Stimulated activated CD8-positive, alpha-beta memory T cell treated with anti-CD3 and anti-CD28 coated beads, Interleukin-15, amount 100 ng/mL, for 24 hours (primary cell): ENCODE results near the gene ATXN3L.

Source experiments
- DNase-seq: peaks from one replicate; pipeline ENCODE4 v3.0.0-alpha.2; 2020; ENCODE audit warnings: low read depth

The ATXN3L gene

GRCh38 chrX:13319953-13320352, at the start of gene ATXN3L:
ATXN3L (minus strand) TSS chrX:13320053; CDS start chrX:13319934, 119 bp downstream.
- no peak for DNase-seq

DNA sequence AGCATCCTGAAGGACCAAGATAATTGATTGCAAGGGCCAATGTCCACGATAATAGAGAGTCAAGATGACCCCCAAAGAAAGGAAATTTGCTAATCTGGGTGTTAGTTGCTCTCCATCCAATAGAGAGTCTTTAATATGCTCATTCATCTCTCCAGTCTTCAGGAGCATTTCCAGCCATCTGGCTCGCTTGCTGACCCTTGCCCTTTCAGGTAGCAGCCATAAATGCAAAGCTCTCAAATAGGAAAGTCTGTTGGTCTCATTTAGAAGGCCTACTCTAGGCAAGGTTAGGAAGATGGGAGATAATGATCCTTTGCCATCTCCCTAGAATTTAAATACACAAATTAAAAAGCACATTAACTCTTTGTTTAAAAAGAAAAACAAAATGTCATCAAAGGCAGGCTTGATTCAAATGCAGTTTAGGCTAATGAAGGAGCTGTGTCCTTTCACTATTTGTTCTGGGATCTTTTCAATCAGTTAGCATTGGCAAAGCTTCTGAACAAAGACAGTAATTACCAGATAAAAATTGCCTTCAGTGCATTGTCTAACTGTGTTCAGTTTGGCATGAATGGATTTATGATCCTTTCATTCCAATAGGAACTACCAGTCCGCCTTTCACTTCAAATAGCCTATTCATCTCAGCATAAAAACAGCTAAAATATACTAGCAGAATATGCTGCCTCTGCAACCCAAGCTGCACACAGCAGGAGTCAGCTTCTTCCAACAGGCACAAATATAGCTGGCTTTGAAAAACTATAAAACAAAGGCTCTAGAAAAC, 49.6 kb upstream of the ATXN3L start:
- no peak for DNase-seq

GRCh38 chrX:13367950-13368349, 48.1 kb upstream of the ATXN3L start:
- no peak for DNase-seq

- DNase-seq, result no peak
Observed at GRCh38 chrX:13366698-13367097, 46.8 kb upstream of the ATXN3L start.

GRCh38 chrX:13365161-13365560, 45.3 kb upstream of the ATXN3L start:
- DNase-seq, result no peak

GRCh38 chrX:13364230-13364857, 44.5 kb upstream of the ATXN3L start:
- no peak for DNase-seq

DNA sequence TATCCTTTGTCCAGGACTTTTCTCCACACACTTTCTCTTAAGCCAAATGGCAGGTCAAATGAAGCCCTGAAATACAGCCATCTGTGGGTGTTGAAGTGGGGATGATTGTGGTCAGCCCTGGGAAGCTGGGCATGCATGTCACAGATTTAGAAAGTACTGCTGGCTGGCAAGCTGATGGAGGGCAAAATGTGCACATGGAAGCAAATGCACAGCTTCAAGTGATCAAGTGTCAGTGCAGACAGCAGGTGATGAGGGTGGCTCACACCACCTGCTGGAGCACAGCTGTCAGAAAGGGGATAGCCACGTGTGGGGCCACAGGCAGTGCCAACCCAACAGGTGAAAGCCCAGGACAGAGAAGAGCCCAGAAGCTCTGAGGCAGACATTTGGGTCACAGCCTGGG, 40.3 kb upstream of the ATXN3L start:
- no peak for DNase-seq

DNA sequence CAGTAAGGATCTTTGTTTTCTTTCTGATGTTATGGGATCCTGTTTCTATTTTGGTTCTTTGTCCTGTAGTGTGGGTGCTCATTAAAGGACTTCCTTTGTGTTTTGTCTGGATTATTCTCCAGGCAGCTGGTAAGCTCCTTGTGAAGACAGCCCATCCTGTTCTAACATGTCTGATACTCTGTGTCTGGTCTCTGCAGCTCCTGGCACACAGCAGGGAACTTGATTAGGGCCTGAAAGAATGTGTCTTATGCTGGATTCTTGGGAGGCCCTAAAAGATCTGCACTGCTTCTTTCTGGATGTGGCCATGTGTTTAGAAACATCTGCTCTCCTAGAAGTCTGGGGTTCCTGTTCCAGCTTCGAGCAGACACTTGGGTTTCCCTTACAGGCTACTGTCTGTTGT, 38.1 kb upstream of the ATXN3L start:
- DNase-seq, result no peak

- DNase-seq, result no peak
Observed at GRCh38 chrX:13346646-13347045, 26.8 kb upstream of the ATXN3L start.

DNA sequence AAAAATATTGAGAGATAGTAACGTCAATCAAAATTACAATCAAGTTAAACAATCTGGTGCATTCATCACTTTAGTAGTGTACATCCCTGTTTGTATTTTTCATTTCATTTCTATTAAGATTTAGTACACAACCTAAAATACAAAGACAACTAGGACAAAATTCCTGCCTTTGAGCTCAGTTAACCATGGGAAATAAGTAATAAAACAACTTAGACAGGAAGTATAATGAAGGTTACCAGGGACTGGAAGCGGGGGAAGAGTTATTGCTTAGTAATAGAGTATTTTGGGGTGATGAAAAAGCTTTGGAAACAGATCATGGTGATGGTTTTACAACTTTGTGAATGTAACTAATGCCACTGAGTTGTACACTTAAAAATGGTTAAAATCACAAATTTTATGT, 25.6 kb upstream of the ATXN3L start:
- DNase-seq, result no peak

GRCh38 chrX:13345037-13345436, 25.2 kb upstream of the ATXN3L start:
- no peak for DNase-seq

DNA sequence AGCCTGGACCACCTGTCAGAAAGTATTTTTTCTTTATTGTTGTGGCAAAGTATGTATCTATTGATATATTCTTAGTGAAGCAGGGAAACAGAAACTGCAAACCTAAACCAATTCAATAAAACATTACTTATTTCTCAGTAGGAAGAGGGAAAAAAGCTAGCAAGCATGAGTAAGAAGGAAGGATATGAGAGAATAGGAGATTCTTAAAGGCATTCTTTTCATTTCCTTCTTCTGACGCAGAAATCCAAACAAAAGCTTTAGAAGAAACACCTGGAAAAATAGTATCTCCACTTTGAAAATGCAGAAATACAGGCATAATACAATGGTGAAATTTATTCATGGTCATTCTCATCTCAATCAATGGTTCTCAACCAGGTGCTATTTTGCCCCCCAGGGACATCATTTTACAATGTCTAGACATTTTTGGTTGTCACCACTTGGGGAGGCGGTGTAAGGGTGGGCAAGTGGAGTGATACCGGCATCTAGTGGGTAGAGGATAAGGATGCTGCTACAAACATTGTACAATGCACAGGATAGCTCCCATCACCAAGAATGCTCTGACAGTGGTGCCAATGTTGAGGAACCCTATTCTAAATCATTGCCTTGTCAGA, 21.7 kb upstream of the ATXN3L start:
- no peak for DNase-seq

GRCh38 chrX:13340182-13340791, 20.4 kb upstream of the ATXN3L start:
- DNase-seq, result no peak

DNA sequence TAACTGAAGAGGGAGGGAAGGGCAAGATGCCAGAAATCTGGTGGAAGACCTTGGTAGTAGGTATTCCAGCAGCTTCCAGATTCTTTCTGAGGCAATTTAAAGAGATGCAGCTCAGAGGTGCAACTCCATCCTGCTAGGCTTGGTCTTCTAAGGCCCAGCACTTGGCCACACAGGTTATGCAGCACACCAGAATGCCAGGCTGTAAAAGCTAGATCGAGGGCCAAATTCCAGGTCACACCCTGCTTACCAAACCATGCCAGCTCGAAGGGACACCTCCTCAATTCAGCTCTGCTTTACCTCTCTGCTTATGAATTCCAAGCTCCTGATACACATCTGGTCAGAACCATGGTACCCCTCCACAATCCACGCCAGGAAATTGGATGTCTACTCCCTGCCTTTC, 19.8 kb upstream of the ATXN3L start:
- DNase-seq, result no peak

DNA sequence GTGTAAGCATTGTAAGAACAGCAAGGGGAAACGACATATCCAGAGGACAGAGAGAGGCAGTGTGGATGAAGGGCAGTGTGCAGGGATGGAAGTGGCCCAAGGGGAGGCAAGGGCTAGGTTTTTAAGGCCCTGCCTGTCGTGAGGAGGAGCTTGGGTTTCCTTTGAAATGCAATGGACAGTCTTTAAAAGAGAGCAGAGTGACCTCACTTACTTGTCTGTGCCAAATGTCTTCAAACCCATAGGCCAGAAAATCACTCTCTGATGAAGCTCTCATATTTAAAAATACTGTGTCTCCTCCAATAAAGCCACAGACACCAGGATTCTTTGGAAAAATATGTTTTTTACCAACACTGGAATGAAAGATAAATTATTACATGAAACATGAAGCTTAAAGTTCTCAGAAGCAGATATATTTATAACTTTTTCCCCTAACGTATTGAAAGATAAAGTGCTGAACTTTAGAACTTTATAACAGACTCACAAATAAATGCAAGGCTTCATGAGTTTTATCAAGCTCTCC, 19.2 kb upstream of the ATXN3L start:
- no peak for DNase-seq

- no peak for DNase-seq
Observed at GRCh38 chrX:13334491-13334890, 14.6 kb upstream of the ATXN3L start.

GRCh38 chrX:13330446-13330845, 10.6 kb upstream of the ATXN3L start:
- DNase-seq, result no peak

DNA sequence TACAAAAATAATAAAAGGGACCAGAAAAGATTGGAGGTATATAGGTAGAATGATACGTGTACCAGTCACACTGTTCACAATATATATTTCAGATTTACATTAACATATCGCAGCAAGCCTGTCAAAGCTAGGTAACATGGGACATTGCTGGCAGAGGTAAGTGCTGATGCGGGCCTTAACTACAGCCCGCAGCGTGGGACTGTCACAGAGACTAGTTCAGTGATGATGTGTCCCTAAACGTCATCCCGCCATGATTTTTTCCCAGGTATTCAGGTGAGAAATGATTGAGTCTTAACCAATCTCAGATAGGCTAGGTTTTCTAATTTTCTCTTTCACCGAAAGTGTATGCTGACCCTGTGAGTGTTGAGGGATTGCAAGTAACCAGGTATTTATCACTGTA, 7.8 kb upstream of the ATXN3L start:
- no peak for DNase-seq

GRCh38 chrX:13323241-13323640, 3.4 kb upstream of the ATXN3L start:
- no peak for DNase-seq

DNA sequence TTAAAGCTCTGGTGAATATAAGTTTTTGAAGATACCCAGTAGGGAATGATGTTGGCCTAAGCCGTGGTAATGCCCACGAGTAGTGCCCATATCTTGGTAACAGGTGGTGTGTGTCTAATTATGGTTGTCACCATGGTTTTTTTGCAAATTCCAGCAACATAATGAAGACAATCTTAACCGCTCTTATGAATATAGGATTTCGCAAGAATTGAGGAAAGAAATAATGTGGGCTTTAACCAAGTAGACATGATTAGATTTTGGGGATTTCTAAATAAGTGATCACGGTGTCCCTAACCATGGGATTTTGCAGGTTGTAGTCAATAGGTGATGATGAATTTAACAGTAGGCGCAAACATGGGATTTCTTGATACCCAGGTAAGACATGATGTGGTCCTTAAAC, 2.5 kb downstream of the ATXN3L start:
- DNase-seq, result no peak

GRCh38 chrX:13311560-13311959, 8.3 kb downstream of the ATXN3L start:
- no peak for DNase-seq

- no peak for DNase-seq
Observed at GRCh38 chrX:13309631-13310030, 10.2 kb downstream of the ATXN3L start.

DNA sequence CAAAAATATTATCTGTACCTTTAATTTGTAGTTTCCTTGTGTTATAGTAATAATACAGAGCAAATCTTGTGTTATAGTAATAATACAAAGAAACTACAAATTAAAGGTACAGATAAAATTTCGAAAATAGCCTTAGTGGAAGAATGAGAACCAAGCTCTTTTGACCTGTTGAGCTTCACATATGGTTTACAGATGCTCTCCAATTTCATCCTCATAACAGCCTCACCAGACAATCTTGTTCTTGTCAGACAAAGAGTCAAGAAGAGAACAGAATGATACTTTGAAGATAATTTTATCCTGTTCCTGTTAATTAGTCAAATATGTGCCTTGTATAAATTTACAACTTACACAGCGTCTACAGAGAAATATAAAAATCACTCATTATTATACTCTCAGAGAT, 12.8 kb downstream of the ATXN3L start:
- no peak for DNase-seq
